PC-3 (cell line): Measurements from ENCODE around the gene CCBE1. TPM values are rescaled to one million over a fixed set of nuclear protein-coding genes. Genes with fewer than 3 reads are reported as not detected.

Experiments used
- ATAC-seq: fragments of 200-7000 bp; cut with Tn5 transposase; 2 replicates; pipeline ENCODE4 v1.9.1; 2020; ENCODE audit warnings: mild to moderate bottlenecking, moderate library complexity
- BruUV-seq: library from RNA; stranded (reverse); fragments of 400-500 nt; replicated peaks from 2 replicates; lab custom pipeline; 2021; lab: Mats Ljungman, UMichigan
- CTCF ChIA-PET: fragments of 300-600 bp; sonication (Branson Sonifier 250); formaldehyde crosslinking; loops from one replicate; lab custom pipeline; 2022; ENCODE audit warnings: antibody characterized with exemption; lab: Charles Lee
- POLR2A ChIA-PET: fragments of 300-600 bp; sonication (Branson Sonifier 250); formaldehyde crosslinking; loops from one replicate; lab custom pipeline; 2022; ENCODE audit warnings: antibody characterized with exemption; ENCODE audit not compliant: unreplicated experiment; lab: Charles Lee
- DNase-seq: peaks from one replicate; pipeline ENCODE4 v3.0.0-alpha.2; 2015
- H2AFZ ChIP-seq: fragments of 300-600 bp; sonication (generic); 2 replicates; pipeline ENCODE4 v1.6.0; 2016; ENCODE audit warnings: antibody characterized with exemption, low read length
- H3F3A ChIP-seq: fragments of 300-600 bp; sonication (generic); one replicate; pipeline ENCODE4 v1.6.0; 2017; ENCODE audit warnings: antibody characterized with exemption, low read length, control low read depth, mild to moderate bottlenecking; ENCODE audit not compliant: unreplicated experiment
- H3K27ac ChIP-seq: fragments of 300-600 bp; sonication (generic); 2 replicates; pipeline ENCODE4 v1.5.1; 2016; ENCODE audit warnings: mild to moderate bottlenecking, low read length
- H3K27me3 ChIP-seq: fragments of 300-600 bp; sonication (generic); 2 replicates; pipeline ENCODE4 v1.6.1; 2016; ENCODE audit warnings: low read length, mixed read lengths
- H3K36me3 ChIP-seq: fragments of 300-600 bp; sonication (generic); 2 replicates; pipeline ENCODE4 v1.6.1; 2016; ENCODE audit warnings: low read depth, mixed run types, low read length, mixed read lengths
- H3K4me1 ChIP-seq: fragments of 300-600 bp; sonication (generic); 2 replicates; pipeline ENCODE4 v1.5.1; 2016; ENCODE audit warnings: low read length; ENCODE audit not compliant: insufficient read depth
- H3K4me2 ChIP-seq: fragments of 300-600 bp; sonication (generic); 2 replicates; pipeline ENCODE4 v1.6.0; 2016; ENCODE audit warnings: low read length
- H3K4me3 ChIP-seq: fragments of 300-600 bp; sonication (generic); 2 replicates; pipeline ENCODE4 v1.5.1; 2016; ENCODE audit warnings: mild to moderate bottlenecking, low read length, mixed read lengths
- H3K79me2 ChIP-seq: fragments of 300-600 bp; sonication (generic); 2 replicates; pipeline ENCODE4 v1.6.1; 2017; ENCODE audit warnings: low read length, mixed read lengths
- H3K9ac ChIP-seq: fragments of 300-600 bp; sonication (generic); 2 replicates; pipeline ENCODE4 v1.6.0; 2016; ENCODE audit warnings: mild to moderate bottlenecking, low read length
- H3K9me2 ChIP-seq: fragments of 300-600 bp; sonication (generic); replicated peaks from 2 replicates; pipeline ENCODE4 v1.6.1; 2016; ENCODE audit warnings: mixed run types, low read length, mixed read lengths
- H3K9me3 ChIP-seq: fragments of 300-600 bp; sonication (generic); 2 replicates; pipeline ENCODE4 v1.6.1; 2016; ENCODE audit warnings: low read length, mixed read lengths
- H4K20me1 ChIP-seq: fragments of 300-600 bp; sonication (generic); 2 replicates; pipeline ENCODE4 v1.6.1; 2016; ENCODE audit warnings: low read length, mixed read lengths
- CTCF ChIP-seq: fragments of 300-600 bp; sonication (generic); conservative IDR thresholded peaks from 2 replicates; pipeline ENCODE4 v1.5.1; 2017; ENCODE audit warnings: antibody characterized with exemption, low read depth, mild to moderate bottlenecking, low read length
- EZH2 ChIP-seq: fragments of 300-600 bp; sonication (generic); IDR thresholded peaks from one replicate; pipeline ENCODE4 v1.6.1; 2017; ENCODE audit warnings: antibody characterized with exemption, mild to moderate bottlenecking, low read length; ENCODE audit not compliant: unreplicated experiment
- EZH2phosphoT487 ChIP-seq: fragments of 300-600 bp; sonication (generic); IDR thresholded peaks from 2 replicates; pipeline ENCODE4 v1.6.1; 2018; ENCODE audit warnings: mild to moderate bottlenecking, antibody characterized with exemption, low read length, borderline replicate concordance
- intact Hi-C: fragments of 100-400 bp; cut with micrococcal nuclease; formaldehyde crosslinking; loops from 2 replicates; pipeline ENCODE4 v1.9.0; 2023
- total RNA-seq: library from RNA; depleted of rRNA; stranded (reverse); fragments of >200 nt; gene quantifications from 2 replicates; pipeline ENCODE4 v1.2.3, GENCODE V29; 2014

Gene CCBE1
- total RNA-seq, 1 experiment from 2014 or later: 13.9 TPM

- no peak overlapping the region for H3K27ac ChIP-seq
- H3K36me3 ChIP-seq: no peaks in the 10 kb centered on the region
- no peaks in the 10 kb centered on the region for H3K79me2 ChIP-seq
- no peak for TF ChIP-seq CTCF
- TF ChIP-seq EZH2: no peak
- TF ChIP-seq EZH2phosphoT487: no peak
- H3K9me2 ChIP-seq: no peaks in the 10 kb centered on the region
- H3K4me1 ChIP-seq: peaks cover 4% of the 10 kb centered on the region; the same call in 1 of the 2 replicates
- no peak overlapping the region for H3K4me3 ChIP-seq
- H3K9me3 ChIP-seq: no peaks in the 10 kb centered on the region
- no peak overlapping the region for H2AFZ ChIP-seq
- no peaks in the 10 kb centered on the region for H4K20me1 ChIP-seq
- ATAC-seq: no peak
- BruUV-seq: no TSS peak
- POLR2A ChIA-PET: no interaction called here
- CTCF ChIA-PET: no interaction called here
- no peak overlapping the region for H3K9ac ChIP-seq
- DNase-seq: no peak
- no peaks in the 10 kb centered on the region for H3F3A ChIP-seq
- no peaks in the 10 kb centered on the region for H3K27me3 ChIP-seq
- no peak overlapping the region for H3K4me2 ChIP-seq
- intact Hi-C loops: no loop called here
Measured at GRCh38 chr18:59488899-59489298, 208.3 kb downstream of the CCBE1 start.

GRCh38 chr18:59485382-59485781 is 211.8 kb downstream of the CCBE1 start:
- no peaks in the 10 kb centered on the region for H3K27me3 ChIP-seq
- peaks cover 4% of the 10 kb centered on the region; the same call in 1 of the 2 replicates for H3K4me1 ChIP-seq
- H2AFZ ChIP-seq: no peak overlapping the region
- no peak for DNase-seq
- no TSS peak for BruUV-seq
- H3K9ac ChIP-seq: no peak overlapping the region
- no peak for TF ChIP-seq EZH2
- no peak for TF ChIP-seq CTCF
- no peak for TF ChIP-seq EZH2phosphoT487
- no peak overlapping the region for H3K4me2 ChIP-seq
- no peaks in the 10 kb centered on the region for H3K79me2 ChIP-seq
- CTCF ChIA-PET: no interaction called here
- no peak overlapping the region for H3K4me3 ChIP-seq
- intact Hi-C loops: no loop called here
- H3K36me3 ChIP-seq: no peaks in the 10 kb centered on the region
- H4K20me1 ChIP-seq: no peaks in the 10 kb centered on the region
- H3K27ac ChIP-seq: no peak overlapping the region
- no peak for ATAC-seq
- no peaks in the 10 kb centered on the region for H3K9me3 ChIP-seq
- no peaks in the 10 kb centered on the region for H3F3A ChIP-seq
- POLR2A ChIA-PET: no interaction called here
- no peaks in the 10 kb centered on the region for H3K9me2 ChIP-seq

- Histone ChIP-seq H3K27me3 (no peaks in the 10 kb centered on the region), H4K20me1 (no peaks in the 10 kb centered on the region), H3K4me1 (peaks cover 4% of the 10 kb centered on the region; the same call in 1 of the 2 replicates), H3F3A (no peaks in the 10 kb centered on the region), H3K9me2 (no peaks in the 10 kb centered on the region), H2AFZ (0 out of 2 replicates have a peak overlapping the region, but pooled peaks have one; percentile 23), H3K36me3 (no peaks in the 10 kb centered on the region), H3K27ac (no peak overlapping the region), H3K4me3 (no peak overlapping the region), H3K4me2 (no peak overlapping the region; the same call in 1 of the 2 replicates), H3K9me3 (no peaks in the 10 kb centered on the region), H3K79me2 (no peaks in the 10 kb centered on the region), H3K9ac (no peak overlapping the region)
- intact Hi-C loops: no loop called here
- BruUV-seq: no TSS peak
- ChIA-PET CTCF (no interaction called here), POLR2A (no interaction called here)
- ATAC-seq: no peak
- DNase-seq: peak; percentile 14
- no peak for TF ChIP-seq EZH2phosphoT487
- no peak for TF ChIP-seq EZH2
- no peak for TF ChIP-seq CTCF
Measured at GRCh38 chr18:59484561-59485328, 212.5 kb downstream of the CCBE1 start.
